IMR-90 (cell line): ENCODE data around the gene NKX2-1. TPM values are rescaled to one million over a fixed set of nuclear protein-coding genes. Genes with fewer than 3 reads are reported as not detected.

Source experiments
- ATAC-seq: fragments of 200-7000 bp; cut with Tn5 transposase; 2 replicates; pipeline ENCODE4 v1.9.1; 2020; ENCODE audit warnings: low read depth, mild to moderate bottlenecking, moderate library complexity
- BruUV-seq: library from RNA; stranded (reverse); fragments of 400-500 nt; replicated peaks from 2 replicates; lab custom pipeline; 2021; lab: Mats Ljungman, UMichigan
- CTCF ChIA-PET: fragments of 300-600 bp; formaldehyde crosslinking; extraction: SDS; loops from one replicate; lab custom pipeline; 2021; ENCODE audit warnings: antibody characterized with exemption; lab: Yijun Ruan, JAX
- POLR2A ChIA-PET: fragments of 300-600 bp; sonication (Branson Sonifier 250); formaldehyde crosslinking; loops from one replicate; lab custom pipeline; 2022; ENCODE audit warnings: antibody characterized with exemption; ENCODE audit not compliant: unreplicated experiment; lab: Charles Lee
- DNase-seq: peaks from one replicate; pipeline ENCODE4 v3.0.0; 2013
- H2AFZ ChIP-seq: replicated peaks from 2 replicates; pipeline ENCODE3; 2013; ENCODE audit warnings: low read length, mild to moderate bottlenecking; ENCODE audit not compliant: poor library complexity
- H2AK5ac ChIP-seq: 2 replicates; pipeline ENCODE4 v1.6.1; 2013; ENCODE audit warnings: low read depth, low read length, inconsistent platforms
- H2AK9ac ChIP-seq: replicated peaks from 2 replicates; pipeline ENCODE3; 2013; ENCODE audit warnings: mild to moderate bottlenecking, low read depth, low read length, moderate library complexity; ENCODE audit not compliant: poor library complexity
- H2BK120ac ChIP-seq: 2 replicates; pipeline ENCODE4 v1.6.1; 2013; ENCODE audit warnings: low read depth, low read length, inconsistent platforms
- H2BK15ac ChIP-seq: 3 replicates; pipeline ENCODE4 v1.6.1; 2013; ENCODE audit warnings: low read depth, low read length, inconsistent platforms
- H2BK20ac ChIP-seq: 2 replicates; pipeline ENCODE4 v1.6.1; 2013; ENCODE audit warnings: low read depth, mild to moderate bottlenecking, inconsistent platforms, low read length, moderate library complexity
- H2BK5ac ChIP-seq: 2 replicates; pipeline ENCODE4 v1.6.1; 2013; ENCODE audit warnings: mild to moderate bottlenecking, low read depth, low read length, inconsistent platforms; ENCODE audit not compliant: poor library complexity, severe bottlenecking
- H3K14ac ChIP-seq: replicated peaks from 2 replicates; pipeline ENCODE4 v1.6.1; 2013; ENCODE audit warnings: low read depth, low read length, inconsistent platforms
- H3K18ac ChIP-seq: 2 replicates; pipeline ENCODE4 v1.6.1; 2013; ENCODE audit warnings: low read depth, low read length, control low read depth
- H3K23ac ChIP-seq: 2 replicates; pipeline ENCODE4 v1.6.1; 2013; ENCODE audit warnings: low read depth, low read length, inconsistent platforms
- H3K27ac ChIP-seq: 2 replicates; pipeline ENCODE4 v1.5.1; 2013; ENCODE audit warnings: mild to moderate bottlenecking, control low read depth, low read length; ENCODE audit not compliant: insufficient read depth
- H3K27me3 ChIP-seq: 2 replicates; pipeline ENCODE4 v1.6.1; 2013; ENCODE audit warnings: low read length; ENCODE audit not compliant: control insufficient read depth, insufficient read depth
- H3K36me3 ChIP-seq: 2 replicates; pipeline ENCODE4 v1.6.1; 2013; ENCODE audit warnings: low read length, mixed read lengths; ENCODE audit not compliant: control insufficient read depth, insufficient read depth
- H3K4ac ChIP-seq: 2 replicates; pipeline ENCODE4 v1.6.1; 2013; ENCODE audit warnings: low read depth, low read length, inconsistent platforms
- H3K4me1 ChIP-seq: 2 replicates; pipeline ENCODE4 v1.6.1; 2013; ENCODE audit warnings: low read length, mixed read lengths; ENCODE audit not compliant: control insufficient read depth, insufficient read depth
- H3K4me2 ChIP-seq: 2 replicates; pipeline ENCODE4 v1.6.1; 2013; ENCODE audit warnings: low read depth, mild to moderate bottlenecking, control low read depth, low read length, moderate library complexity
- H3K4me3 ChIP-seq: 2 replicates; pipeline ENCODE4 v1.5.1; 2013; ENCODE audit warnings: low read depth, mild to moderate bottlenecking, control low read depth, low read length, moderate library complexity; ENCODE audit not compliant: insufficient read depth
- H3K56ac ChIP-seq: 2 replicates; pipeline ENCODE4 v1.6.1; 2013; ENCODE audit warnings: low read length, inconsistent platforms; ENCODE audit not compliant: insufficient read depth; ENCODE audit errors: extremely low read depth
- H3K79me1 ChIP-seq, 2 experiments: 2 replicates each; pipeline ENCODE4 v1.6.1; 2013; ENCODE audit warnings: low read length in 2 of 2, inconsistent platforms in 1 of 2, low read depth in 1 of 2
- H3K9ac ChIP-seq: 2 replicates; pipeline ENCODE4 v1.6.1; 2013; ENCODE audit warnings: low read depth, low read length, control low read depth
- H3K9me1 ChIP-seq: 2 replicates; pipeline ENCODE4 v1.6.1; 2013; ENCODE audit warnings: low read length, inconsistent platforms; ENCODE audit not compliant: insufficient read depth
- H3K9me3 ChIP-seq: 2 replicates; pipeline ENCODE4 v1.6.1; 2013; ENCODE audit warnings: low read length; ENCODE audit not compliant: control insufficient read depth, insufficient read depth
- H4K20me1 ChIP-seq: 2 replicates; pipeline ENCODE4 v1.6.1; 2013; ENCODE audit warnings: low read length, inconsistent platforms; ENCODE audit not compliant: insufficient read depth
- H4K5ac ChIP-seq: 2 replicates; pipeline ENCODE4 v1.6.1; 2013; ENCODE audit warnings: mild to moderate bottlenecking, low read depth, low read length, control low read depth
- H4K8ac ChIP-seq, 2 experiments: 2 replicates each; pipeline ENCODE4 v1.6.1; 2013; ENCODE audit warnings: low read depth in 2 of 2, low read length in 2 of 2, control low read depth in 1 of 2, inconsistent platforms in 1 of 2
- H4K91ac ChIP-seq: 2 replicates; pipeline ENCODE4 v1.6.1; 2013; ENCODE audit warnings: low read depth, low read length, inconsistent platforms; ENCODE audit not compliant: insufficient read depth
- BHLHE40 ChIP-seq: fragments of 150-350 bp; IDR thresholded peaks from 2 replicates; pipeline ENCODE4 v1.6.1; 2016; ENCODE audit warnings: mild to moderate bottlenecking, low read depth, low read length
- CEBPB ChIP-seq: IDR thresholded peaks from 2 replicates; pipeline ENCODE4 v1.6.1; 2012; ENCODE audit warnings: low read depth, low read length, improper control_type of control experiment
- CHD1 ChIP-seq: IDR thresholded peaks from 2 replicates; pipeline ENCODE4 v1.6.1; 2012; ENCODE audit warnings: low read depth, low read length, improper control_type of control experiment
- CTCF ChIP-seq: conservative IDR thresholded peaks from 2 replicates; pipeline ENCODE4 v1.5.1; 2012; ENCODE audit warnings: mild to moderate bottlenecking, low read depth, low read length, improper control_type of control experiment
- ELK1 ChIP-seq: fragments of 150-350 bp; IDR thresholded peaks from 2 replicates; pipeline ENCODE4 v1.6.1; 2016; ENCODE audit warnings: low read depth, mild to moderate bottlenecking, low read length, moderate library complexity, borderline replicate concordance
- FOS ChIP-seq: fragments of 150-350 bp; IDR thresholded peaks from 2 replicates; pipeline ENCODE4 v1.6.1; 2016; ENCODE audit warnings: low read depth, low read length
- MAFK ChIP-seq: IDR thresholded peaks from 2 replicates; pipeline ENCODE4 v1.6.1; 2012; ENCODE audit warnings: low read depth, low read length, improper control_type of control experiment
- MAZ ChIP-seq: IDR thresholded peaks from 2 replicates; pipeline ENCODE4 v1.6.1; 2012; ENCODE audit warnings: low read depth, mild to moderate bottlenecking, low read length, improper control_type of control experiment, moderate library complexity, borderline replicate concordance
- MXI1 ChIP-seq: IDR thresholded peaks from 2 replicates; pipeline ENCODE4 v1.6.1; 2012; ENCODE audit warnings: low read depth, mild to moderate bottlenecking, low read length, moderate library complexity, borderline replicate concordance
- NFE2L2 ChIP-seq: fragments of 150-350 bp; IDR thresholded peaks from 2 replicates; pipeline ENCODE4 v1.6.1; 2016; ENCODE audit warnings: low read depth, mild to moderate bottlenecking, low read length
- POLR2A ChIP-seq: IDR thresholded peaks from 2 replicates; pipeline ENCODE4 v1.6.1; 2012; ENCODE audit warnings: mild to moderate bottlenecking, low read depth, low read length
- RAD21 ChIP-seq: IDR thresholded peaks from 2 replicates; pipeline ENCODE4 v1.6.1; 2012; ENCODE audit warnings: low read length, improper control_type of control experiment
- RCOR1 ChIP-seq: IDR thresholded peaks from 2 replicates; pipeline ENCODE4 v1.6.1; 2012; ENCODE audit warnings: mild to moderate bottlenecking, low read length, improper control_type of control experiment; ENCODE audit not compliant: insufficient replicate concordance
- RFX5 ChIP-seq: IDR thresholded peaks from 2 replicates; pipeline ENCODE4 v1.8.0; 2012; ENCODE audit warnings: low read depth, mild to moderate bottlenecking, low read length, moderate library complexity
- SMC3 ChIP-seq: fragments of 150-350 bp; IDR thresholded peaks from 2 replicates; pipeline ENCODE4 v1.6.1; 2016; ENCODE audit warnings: low read depth, mild to moderate bottlenecking, antibody characterized with exemption, low read length, moderate library complexity
- USF2 ChIP-seq: fragments of 150-350 bp; IDR thresholded peaks from 2 replicates; pipeline ENCODE4 v1.6.1; 2017; ENCODE audit warnings: mild to moderate bottlenecking, antibody characterized with exemption, low read length, low read depth
- WGBS, 2 experiments: methylation state at CpG; one replicate each; pipeline versions ENCODE4 v1.1.5 to v1.1.7; 2013; ENCODE audit warnings: missing lambda C conversion rate in 2 of 2; ENCODE audit not compliant: insufficient read length in 1 of 2; ENCODE audit errors: extremely low coverage in 2 of 2; 5-methylcytosine and 5-hydroxymethylcytosine counted together
- dilution Hi-C: fragments of 300-500 bp; cut with HindIII; formaldehyde crosslinking; loops from one replicate; pipeline ENCODE4 v1.14.3; 2018; ENCODE audit warnings: low sequenced_read_pairs; ENCODE audit not compliant: unreplicated experiment
- in situ Hi-C: fragments of 300-500 bp; cut with MboI; formaldehyde crosslinking; loops from 3 replicates; pipeline ENCODE4 v1.14.3; 2019; ENCODE audit warnings: low sequenced_read_pairs, inconsistent platforms, mixed read lengths
- intact Hi-C: fragments of 100-400 bp; cut with micrococcal nuclease; formaldehyde crosslinking; loops from 2 replicates; pipeline ENCODE4 v1.10.0; 2022
- polyA plus RNA-seq, 3 experiments: library from polyadenylated mRNA; depleted of rRNA; stranded (reverse); fragments of >200 nt; gene quantifications; 2 replicates each; pipeline ENCODE4 v1.2.3, GENCODE V29; 2012; ENCODE audit warnings: low replicate concordance in 1 of 3
- total RNA-seq: library from RNA; depleted of rRNA; stranded (reverse); fragments of >200 nt; gene quantifications from 2 replicates; pipeline ENCODE4 v1.2.3, GENCODE V29; 2012

The NKX2-1 gene
- total and polyA plus RNA-seq, 2 of the 4 experiments (the other 2 are of a cell fraction): not detected

- H2BK15ac ChIP-seq: no peak overlapping the region
- ChIA-PET POLR2A (no interaction called here), CTCF (no interaction called here)
- H4K20me1 ChIP-seq: no peaks in the 10 kb centered on the region
- H3K4me2 ChIP-seq: no peak overlapping the region
- no peak overlapping the region for H2AFZ ChIP-seq
- H4K5ac ChIP-seq: no peak overlapping the region
- no peak for TF ChIP-seq MXI1
- TF ChIP-seq RAD21: no peak
- TF ChIP-seq MAFK: no peak
- no peak for TF ChIP-seq FOS
- no peak for TF ChIP-seq RCOR1
- TF ChIP-seq CEBPB: no peak
- no peak for TF ChIP-seq ELK1
- TF ChIP-seq BHLHE40: no peak
- no peak for TF ChIP-seq SMC3
- TF ChIP-seq RFX5: no peak
- no peak for TF ChIP-seq CHD1
- no peak for TF ChIP-seq MAZ
- TF ChIP-seq USF2: no peak
- no peak for TF ChIP-seq POLR2A
- TF ChIP-seq CTCF: no peak
- no peak for TF ChIP-seq NFE2L2
- in situ Hi-C loops: no loop called here
- H2BK5ac ChIP-seq: no peak overlapping the region
- dilution Hi-C loops: no loop called here
- H2BK20ac ChIP-seq: no peak overlapping the region
- H3K27me3 ChIP-seq: no peaks in the 10 kb centered on the region
- no peak overlapping the region for H3K4me3 ChIP-seq
- H3K9me3 ChIP-seq: no peaks in the 10 kb centered on the region
- no peaks in the 10 kb centered on the region for H3K4me1 ChIP-seq
- no peak overlapping the region for H3K18ac ChIP-seq
- no peak overlapping the region for H3K14ac ChIP-seq
- H3K4ac ChIP-seq: no peak overlapping the region
- no peak overlapping the region for H3K9ac ChIP-seq
- H2BK120ac ChIP-seq: no peak overlapping the region
- H3K79me1 ChIP-seq: no peaks in the 10 kb centered on the region
- H3K9me1 ChIP-seq: no peaks in the 10 kb centered on the region
- H3K27ac ChIP-seq: no peak overlapping the region
- no peaks in the 10 kb centered on the region for H3K36me3 ChIP-seq
- no peak overlapping the region for H3K56ac ChIP-seq
- no peak overlapping the region for H4K8ac ChIP-seq
- DNase-seq: no peak
- H2AK9ac ChIP-seq: no peak overlapping the region
- WGBS, 2 experiments: no CpG with 5 or more reads among the region's 1 CpG
- no peak overlapping the region for H3K23ac ChIP-seq
- no peak for ATAC-seq
- intact Hi-C loops: no loop called here
- H2AK5ac ChIP-seq: no peak overlapping the region
- H4K91ac ChIP-seq: no peak overlapping the region
- BruUV-seq: no TSS peak
These were observed 41.2 kb downstream of the NKX2-1 start for GRCh38 chr14:36478782-36479181.
